Glutamatergic neuron (in vitro differentiated cells): ENCODE data around the gene CTSD. TPM values are rescaled to one million over a fixed set of nuclear protein-coding genes. Genes with fewer than 3 reads are reported as not detected.

ENCODE experiments used
- DNase-seq: peaks from one replicate; pipeline ENCODE4 v3.0.0; 2022
- H3K27ac Mint-ChIP-seq: one replicate; pipeline ENCODE4 v1.8.0; 2020; ENCODE audit warnings: mild to moderate bottlenecking, mixed read lengths, inconsistent platforms; ENCODE audit not compliant: unreplicated experiment
- H3K27me3 Mint-ChIP-seq: one replicate; pipeline ENCODE4 v1.8.0; 2020; ENCODE audit warnings: mild to moderate bottlenecking, moderate library complexity, mixed read lengths, inconsistent platforms; ENCODE audit not compliant: unreplicated experiment
- H3K36me3 Mint-ChIP-seq: one replicate; pipeline ENCODE4 v1.8.0; 2020; ENCODE audit warnings: mild to moderate bottlenecking, mixed read lengths, inconsistent platforms; ENCODE audit not compliant: unreplicated experiment
- H3K4me1 Mint-ChIP-seq: one replicate; pipeline ENCODE4 v1.8.0; 2020; ENCODE audit warnings: mild to moderate bottlenecking, low read depth, mixed read lengths, inconsistent platforms; ENCODE audit not compliant: unreplicated experiment
- H3K4me3 Mint-ChIP-seq: one replicate; pipeline ENCODE4 v1.8.0; 2020; ENCODE audit warnings: mild to moderate bottlenecking, mixed read lengths, inconsistent platforms; ENCODE audit not compliant: unreplicated experiment
- H3K9me3 Mint-ChIP-seq: one replicate; pipeline ENCODE4 v1.8.0; 2020; ENCODE audit warnings: mild to moderate bottlenecking, moderate library complexity, mixed read lengths, inconsistent platforms; ENCODE audit not compliant: unreplicated experiment
- CTCF ChIP-seq: fragments of 200-600 bp; sonication (generic); IDR thresholded peaks from one replicate; pipeline ENCODE4 v1.5.0; 2021; ENCODE audit not compliant: partially characterized antibody, unreplicated experiment
- total RNA-seq: library from RNA; stranded (reverse); fragmentation: NEBNext Ultra II Directional; extraction: Animal tissue kit (Norgen Biotek cat#: 25700); gene quantifications from one replicate; pipeline ENCODE4 v1.2.1, GENCODE V29; 2021; ENCODE audit not compliant: unreplicated experiment

The CTSD gene
- total RNA-seq, 1 donor from 2014 or later, result 159 TPM

- DNase-seq, result no peak
- Mint-ChIP-seq H3K9me3 (peaks cover 17% of the 10 kb centered on the region), H3K4me1 (peaks cover 8% of the 10 kb centered on the region), H3K27me3 (peaks cover 10% of the 10 kb centered on the region), H3K36me3 (no peaks in the 10 kb centered on the region), H3K27ac (no peak overlapping the region), H3K4me3 (no peak overlapping the region)
- no peak for TF ChIP-seq CTCF
Observed at GRCh38 chr11:1779034-1779805, 15.5 kb upstream of the CTSD start.

- DNase-seq, result no peak
- no peaks in the 10 kb centered on the region for H3K36me3 Mint-ChIP-seq
- H3K27ac Mint-ChIP-seq, result no peak overlapping the region
- peaks cover 17% of the 10 kb centered on the region for H3K9me3 Mint-ChIP-seq
- no peak overlapping the region for H3K4me3 Mint-ChIP-seq
- H3K4me1 Mint-ChIP-seq, result peaks cover 8% of the 10 kb centered on the region
- peaks cover 13% of the 10 kb centered on the region for H3K27me3 Mint-ChIP-seq
- no peak for TF ChIP-seq CTCF
Observed at GRCh38 chr11:1778141-1778911, 14.6 kb upstream of the CTSD start.

- Mint-ChIP-seq H3K27me3 (peaks cover 13% of the 10 kb centered on the region), H3K27ac (no peak overlapping the region), H3K4me1 (peaks cover 3% of the 10 kb centered on the region)
Observed at GRCh38 chr11:1777737-1778136, 14.0 kb upstream of the CTSD start.

GRCh38 chr11:1776944-1777715 lies 13.4 kb upstream of the CTSD start:
- Mint-ChIP-seq H3K4me3 (no peak overlapping the region), H3K36me3 (no peaks in the 10 kb centered on the region), H3K27ac (no peak overlapping the region), H3K9me3 (peaks cover 11% of the 10 kb centered on the region), H3K27me3 (peaks cover 16% of the 10 kb centered on the region), H3K4me1 (peaks cover 2% of the 10 kb centered on the region)
- TF ChIP-seq CTCF, result no peak
- DNase-seq, result no peak

More at GRCh38 chr11:1777737-1778136, 14.0 kb upstream of the CTSD start:
- Mint-ChIP-seq H3K36me3 (no peaks in the 10 kb centered on the region), H3K9me3 (peaks cover 15% of the 10 kb centered on the region), H3K4me3 (no peak overlapping the region)
- DNase-seq, result no peak
- TF ChIP-seq CTCF, result no peak
